M059J (cell line): Measurements from ENCODE around the gene NIPBL. TPM values are rescaled to one million over a fixed set of nuclear protein-coding genes. Genes with fewer than 3 reads are reported as not detected.
A peak's percentile ranks its signal among the peaks of the same experiment; 100 is the strongest.
"Not testable (repeated sequence)": the region's sequence is repeated elsewhere in the genome, so short reads cannot be mapped to it uniquely, and the experiment has no call there.

Source experiments
- DNase-seq: peaks from one replicate; pipeline ENCODE4 v3.0.0-alpha.2; 2012; ENCODE audit warnings: low read depth
- total RNA-seq: library from RNA; depleted of rRNA; stranded (reverse); fragments of >200 nt; shearing (Covaris generic); gene quantifications from 2 replicates; pipeline ENCODE4 v1.2.3, GENCODE V29; 2014

Gene NIPBL
- total RNA-seq, 1 experiment from 2014 or later, result 13.3 TPM

DNA sequence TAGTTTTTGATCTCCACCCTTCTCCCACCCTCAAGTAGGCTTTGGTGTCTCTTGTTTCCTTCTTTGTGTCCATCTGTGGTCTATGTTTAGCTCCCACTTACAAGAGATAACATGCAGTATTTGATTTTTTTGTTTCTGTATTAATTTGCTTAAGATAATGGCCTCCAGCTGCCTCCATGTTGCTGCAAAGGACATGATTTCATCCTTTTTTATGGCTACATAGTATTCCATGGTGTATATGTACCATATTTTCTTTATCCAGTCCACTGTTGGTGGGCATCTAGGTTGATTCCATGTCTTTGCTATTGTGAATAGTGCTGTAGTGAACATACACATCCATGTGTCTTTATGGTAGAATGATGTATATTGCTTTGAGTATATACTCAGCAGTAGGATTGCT is 24.5 kb downstream of the NIPBL start:
- not testable (repeated sequence) for DNase-seq

DNA sequence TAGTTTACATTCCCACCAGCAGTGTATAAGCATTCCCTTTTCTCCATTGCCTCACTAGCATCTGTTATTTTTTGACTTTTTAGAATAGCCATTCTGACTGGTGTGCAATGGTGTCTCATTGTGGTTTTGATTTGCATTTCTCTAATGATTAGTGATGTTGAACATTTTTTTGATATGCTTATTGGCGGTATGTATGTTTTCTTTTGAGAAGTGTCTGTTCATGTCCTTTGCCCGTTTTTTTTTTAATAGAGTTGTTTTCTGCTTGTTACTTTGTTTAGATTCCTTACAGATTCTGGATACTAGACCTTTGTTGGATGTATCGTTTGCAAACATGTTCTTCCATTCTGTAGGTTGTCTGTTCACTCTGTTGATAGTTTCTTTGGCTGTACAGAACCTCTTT is 25.3 kb downstream of the NIPBL start:
- DNase-seq, result no peak

DNA sequence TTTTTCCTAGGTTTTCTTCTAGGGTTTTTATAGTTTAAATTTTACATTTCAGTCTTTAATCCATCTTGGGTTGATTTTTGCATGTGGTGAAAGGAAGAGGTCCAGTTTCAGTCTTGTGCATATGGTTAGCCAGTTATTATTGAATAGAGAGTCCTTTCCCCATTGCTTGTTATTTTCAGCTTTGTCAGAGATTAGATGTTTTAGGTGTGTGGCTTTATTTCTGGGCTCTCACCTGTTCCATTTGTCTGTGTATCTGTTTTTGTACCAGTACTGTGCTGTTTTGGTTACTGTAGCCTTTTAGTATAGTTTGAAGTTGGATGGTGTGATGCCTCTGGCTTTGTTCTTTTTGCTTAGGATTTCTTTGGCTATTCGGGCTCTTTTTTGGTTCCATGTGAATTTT is 25.8 kb downstream of the NIPBL start:
- no peak for DNase-seq

DNA sequence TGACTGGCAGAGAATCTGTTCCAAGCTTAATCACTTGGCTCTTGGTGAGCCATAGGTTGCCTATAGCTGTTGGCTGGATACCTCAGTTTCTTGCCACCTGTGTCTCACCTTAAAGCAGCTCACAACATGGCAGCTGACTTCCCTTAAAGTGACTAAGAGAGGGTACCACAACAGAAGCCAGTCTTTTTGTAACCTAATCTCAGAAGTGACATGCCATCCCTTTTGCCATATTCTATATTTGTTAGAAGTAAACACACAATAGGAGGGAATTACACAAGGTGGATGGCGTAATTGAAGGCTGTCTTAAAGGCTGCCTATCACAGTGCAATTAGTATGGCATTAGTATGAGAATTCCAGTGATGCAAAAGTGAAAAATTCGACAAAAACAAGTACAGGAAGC is 28.1 kb downstream of the NIPBL start:
- no peak for DNase-seq

DNA sequence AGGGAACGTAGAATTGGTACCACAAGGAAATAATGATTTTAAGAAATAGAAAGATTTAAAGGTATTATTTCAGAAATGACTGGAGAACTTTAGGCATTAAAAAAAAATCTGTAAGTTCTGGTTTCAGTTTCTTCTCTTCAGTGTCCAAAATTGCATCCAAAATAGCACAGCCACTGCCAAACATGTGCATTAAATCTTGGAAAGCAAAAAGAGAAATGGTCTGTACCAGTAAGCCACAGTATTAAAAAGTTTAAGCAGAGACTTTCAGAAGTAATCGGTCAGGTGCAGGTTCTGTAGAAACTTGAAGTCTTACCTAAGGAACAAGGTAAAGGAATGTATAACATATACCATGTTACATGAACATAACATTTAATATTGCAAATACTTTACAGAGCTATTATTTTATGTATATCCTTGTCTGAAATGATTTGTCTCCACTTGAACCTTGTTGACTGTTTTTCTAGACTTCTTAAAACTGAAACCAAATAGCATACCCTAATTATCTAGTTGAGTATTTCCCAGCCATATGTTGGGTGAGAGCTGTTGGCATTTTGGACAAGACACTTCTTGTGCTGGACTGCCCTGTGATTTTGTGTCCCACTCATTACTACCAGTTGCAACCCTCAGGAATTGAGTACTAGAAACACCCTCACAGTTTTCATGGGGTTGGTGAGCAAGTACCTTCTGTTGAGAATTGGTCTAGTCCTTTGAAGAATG is 32.1 kb downstream of the NIPBL start:
- no peak for DNase-seq

DNA sequence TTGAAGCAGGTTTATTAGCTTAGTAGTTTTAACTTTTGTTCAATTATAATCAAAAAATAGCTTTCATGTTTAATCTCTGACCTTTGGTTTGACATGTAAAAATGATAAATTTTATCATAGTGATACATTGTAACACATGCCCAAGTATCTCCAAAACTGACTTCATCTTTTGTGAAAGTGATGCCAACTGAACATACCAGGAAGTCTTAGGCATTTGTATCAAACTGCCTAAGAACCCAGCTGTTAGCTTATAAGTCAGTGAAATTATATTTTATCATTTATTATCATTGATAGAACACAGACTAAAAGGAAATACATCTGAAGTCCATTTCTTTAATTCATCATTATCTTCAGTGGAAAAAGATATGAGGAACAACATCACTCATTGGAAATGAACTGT is 39.1 kb downstream of the NIPBL start:
- DNase-seq, result no peak

DNA sequence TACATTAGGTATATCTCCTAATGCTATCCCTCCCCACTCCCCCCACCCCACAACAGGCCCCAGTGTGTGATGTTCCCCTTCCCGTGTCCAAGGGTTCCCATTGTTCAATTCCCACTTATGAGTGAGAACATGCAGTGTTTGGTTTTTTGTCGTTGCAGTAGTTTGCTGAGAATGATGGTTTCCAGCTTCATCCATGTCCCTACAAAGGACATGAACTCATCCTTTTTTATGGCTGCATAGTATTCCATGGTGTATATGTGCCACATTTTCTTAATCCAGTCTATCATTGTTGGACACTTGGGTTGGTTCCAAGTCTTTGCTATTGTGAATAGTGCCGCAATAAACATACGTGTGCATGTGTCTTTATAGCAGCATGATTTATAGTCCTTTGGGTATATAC is 40.0 kb downstream of the NIPBL start:
- DNase-seq, result not testable (repeated sequence)

DNA sequence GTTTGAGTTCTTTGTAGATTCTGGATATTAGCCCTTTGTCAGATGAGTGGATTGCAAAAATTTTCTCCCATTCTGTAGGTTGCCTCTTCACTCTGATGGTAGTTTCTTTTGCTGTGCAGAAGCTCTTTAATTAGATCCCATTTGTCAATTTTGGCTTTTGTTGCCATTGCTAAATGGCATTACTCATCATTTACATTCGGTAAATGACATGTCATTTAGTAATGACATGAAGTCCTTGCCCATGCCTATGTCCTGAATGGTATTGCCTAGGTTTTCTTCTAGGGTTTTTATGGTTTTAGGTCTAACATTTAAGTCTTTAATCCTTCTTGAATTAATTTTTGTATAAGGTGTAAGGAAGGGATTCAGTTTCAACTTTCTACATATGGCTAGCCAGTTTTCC is 40.8 kb downstream of the NIPBL start:
- DNase-seq, result not testable (repeated sequence)

DNA sequence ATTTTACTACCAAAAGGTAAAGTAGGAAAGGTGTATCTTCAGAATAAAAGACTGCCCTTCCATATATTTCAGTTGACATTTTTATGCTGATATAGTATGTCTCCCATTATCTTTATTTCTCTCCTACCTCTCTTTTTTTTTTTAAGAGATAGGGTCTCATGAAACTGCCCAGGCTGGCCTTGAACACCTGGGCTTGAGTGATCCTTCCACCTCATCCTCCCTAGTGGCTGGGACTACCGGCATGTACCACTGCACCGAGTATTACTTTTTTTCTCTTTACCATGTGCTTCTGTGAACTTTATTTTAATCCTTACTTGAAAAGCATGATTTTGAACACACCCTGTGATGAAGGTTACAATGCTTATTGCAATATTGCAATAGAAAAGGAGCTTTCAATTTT is 42.7 kb downstream of the NIPBL start:
- no peak for DNase-seq

DNA sequence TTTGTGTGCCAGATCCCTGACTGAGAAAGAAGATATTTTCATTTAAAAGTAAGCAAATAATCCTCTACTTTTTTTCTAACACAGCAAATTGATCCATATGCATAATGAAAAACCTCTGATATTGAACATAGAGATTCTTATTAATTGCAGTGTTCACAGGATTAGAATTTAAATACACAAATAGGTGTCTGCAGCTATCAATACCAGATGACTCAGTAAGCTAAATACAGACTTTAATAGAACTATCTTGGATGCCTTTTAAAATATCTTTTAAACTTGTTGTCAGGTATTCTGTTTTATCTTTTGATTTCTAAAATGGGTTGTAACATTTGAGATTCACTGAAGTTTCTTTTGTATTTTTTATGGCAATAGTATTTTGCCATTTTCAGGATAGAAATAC is 43.1 kb downstream of the NIPBL start:
- DNase-seq, result no peak

DNA sequence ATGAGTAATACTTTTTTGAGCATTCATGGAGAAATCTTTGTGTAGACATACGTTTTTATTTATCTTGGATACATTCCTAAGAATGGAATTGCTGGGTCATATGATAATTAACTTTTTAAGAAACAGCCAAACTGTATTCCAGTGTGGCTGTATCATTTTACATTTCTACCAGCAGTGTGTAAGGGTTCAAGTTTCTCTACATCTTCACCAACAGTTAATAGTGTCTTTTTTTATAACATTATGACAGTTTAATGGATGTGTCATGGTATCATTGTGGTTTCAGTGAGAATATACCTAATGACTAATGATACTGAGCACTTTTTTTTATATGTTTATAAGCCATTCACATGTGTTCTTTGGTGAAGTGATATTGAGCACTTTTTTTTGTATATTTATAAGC is 52.4 kb downstream of the NIPBL start:
- peak; percentile 88 for DNase-seq

DNA sequence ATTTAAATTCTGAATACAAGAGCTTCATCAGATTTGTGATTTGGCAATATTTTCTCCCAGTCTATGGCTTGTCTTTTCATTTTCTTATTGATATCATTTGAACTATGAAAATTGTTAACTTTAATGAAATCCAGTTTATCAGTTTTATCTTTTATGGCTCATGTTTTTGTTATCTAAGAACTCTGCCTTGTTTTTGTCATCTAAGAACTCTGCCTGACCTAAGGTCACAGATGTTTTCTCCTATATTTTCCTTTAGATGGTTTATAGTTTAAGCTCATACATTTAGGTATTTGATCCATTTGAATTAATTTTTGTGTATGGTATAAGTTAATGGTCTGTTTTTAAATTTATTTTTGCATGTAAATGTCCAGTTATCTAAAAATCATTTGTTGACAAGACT is 52.9 kb downstream of the NIPBL start:
- DNase-seq, result no peak

DNA sequence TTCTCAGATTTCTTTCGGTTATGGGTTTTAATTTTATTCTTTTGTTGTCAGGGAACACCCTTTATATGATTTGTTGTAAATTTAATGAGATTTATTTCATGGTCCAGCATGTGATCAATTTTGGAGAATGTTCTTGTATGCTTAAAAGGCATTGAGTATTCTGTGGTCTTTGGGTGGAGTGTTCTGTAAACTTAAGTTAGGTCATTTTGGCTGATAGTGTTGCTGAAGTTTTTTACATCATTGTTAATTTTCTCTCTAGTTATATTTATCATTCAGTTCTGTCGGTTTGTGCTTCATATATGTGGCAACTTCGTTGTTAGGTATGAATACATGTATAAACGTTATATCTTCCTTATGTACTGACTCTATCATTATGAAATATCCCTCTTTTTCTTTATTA is 55.5 kb downstream of the NIPBL start:
- DNase-seq, result no peak

DNA sequence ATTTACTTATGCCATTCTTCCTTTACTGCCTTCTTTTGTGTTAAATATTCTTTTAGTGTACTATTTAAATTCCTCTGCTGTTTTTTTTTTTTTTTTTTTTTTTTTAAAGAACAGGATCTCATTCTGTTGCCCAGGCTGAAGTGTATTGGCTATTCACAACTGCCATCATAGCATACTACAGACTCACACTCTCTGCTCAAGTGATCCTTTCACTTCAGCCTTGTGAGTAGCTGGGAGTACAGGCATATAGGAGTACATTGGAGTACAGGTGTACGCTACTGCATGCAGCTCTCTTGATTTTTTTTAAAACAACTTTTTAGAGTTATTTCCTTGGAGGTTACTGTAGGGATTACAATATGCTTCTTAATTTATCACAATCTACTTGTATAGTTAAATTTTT is 56.1 kb downstream of the NIPBL start:
- no peak for DNase-seq

DNA sequence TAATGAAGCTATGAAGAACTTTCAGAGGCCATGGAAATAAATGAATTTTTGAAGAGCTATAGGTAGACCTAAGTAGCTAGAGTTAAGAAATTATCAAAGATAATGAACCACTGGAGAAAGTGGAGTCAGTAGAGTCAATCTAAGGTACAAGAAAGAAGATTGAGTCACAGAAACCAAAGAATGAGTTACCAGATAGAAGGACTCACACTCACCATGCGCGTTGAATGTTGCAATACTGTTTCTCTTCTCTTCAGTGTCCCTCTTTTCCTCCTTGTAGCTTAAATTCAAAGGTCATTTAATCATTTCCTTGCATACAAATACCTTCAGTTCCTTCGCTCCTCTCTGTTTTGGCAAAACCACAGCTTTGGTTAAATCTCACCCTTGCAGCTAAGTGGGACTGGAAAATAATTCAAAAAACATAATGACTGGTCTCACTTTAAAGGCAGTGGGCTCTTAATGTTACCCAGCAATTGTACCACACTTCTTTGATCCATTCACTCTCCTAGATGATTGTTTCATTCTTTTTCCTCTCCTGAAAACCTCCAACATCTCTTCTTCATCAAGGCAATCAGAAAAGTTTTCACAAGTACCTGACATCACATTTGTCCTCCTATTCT is 58.3 kb downstream of the NIPBL start:
- no peak for DNase-seq

DNA sequence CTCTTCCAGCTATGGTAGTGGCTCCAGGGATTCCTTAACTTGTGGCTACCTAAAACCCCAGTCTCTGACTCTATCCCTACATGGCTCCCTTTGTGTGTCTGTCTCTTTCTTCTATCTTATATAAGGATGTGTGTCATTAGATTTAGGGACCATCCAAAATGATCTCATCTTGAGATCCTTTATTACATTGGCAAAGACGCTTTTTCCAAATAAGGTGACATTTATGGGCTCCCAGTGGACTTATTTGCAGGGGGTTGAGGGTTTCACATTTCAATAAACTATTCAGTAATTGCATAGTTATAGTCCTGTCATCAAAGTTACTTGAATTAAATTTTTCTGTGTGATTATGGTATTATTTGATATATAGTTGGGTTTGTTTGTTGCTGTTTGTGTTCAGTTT is 59.2 kb downstream of the NIPBL start:
- DNase-seq, result no peak

DNA sequence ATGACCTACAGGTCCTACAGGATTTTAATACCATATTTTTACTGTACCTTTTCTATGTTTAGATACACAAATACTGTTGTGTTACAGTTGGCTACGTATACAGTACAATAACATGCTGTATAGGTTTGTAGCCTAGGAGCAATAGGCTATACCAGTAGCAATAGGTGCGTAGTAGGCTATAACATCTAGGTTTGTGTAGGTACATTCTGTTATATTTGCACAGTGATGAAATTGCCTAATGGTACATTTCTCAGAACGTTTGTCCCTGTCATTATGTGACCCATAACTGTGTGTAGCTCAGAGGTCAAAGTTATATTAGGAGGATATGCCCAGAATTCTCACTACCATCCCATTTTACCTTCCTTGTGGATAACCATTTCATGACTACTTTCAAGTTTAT is 59.7 kb downstream of the NIPBL start:
- no peak for DNase-seq

DNA sequence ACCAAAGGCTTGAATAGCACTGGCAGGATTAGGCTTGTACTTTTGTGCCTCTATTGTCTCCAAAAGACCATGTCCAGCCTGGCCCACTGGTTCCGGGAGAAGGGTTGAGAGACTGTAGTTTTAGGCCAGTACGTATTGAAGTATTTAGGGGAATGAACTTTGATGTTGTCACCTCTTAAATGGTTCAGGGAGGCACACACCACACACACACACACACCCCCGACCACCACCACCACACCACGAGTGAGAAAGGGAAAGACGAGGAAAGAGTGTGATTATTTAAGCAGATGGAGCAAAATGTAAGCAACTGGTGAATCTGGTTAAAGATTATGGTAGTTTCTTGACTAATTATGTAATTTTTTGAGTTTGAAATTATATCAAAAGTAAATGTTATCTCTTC is 61.6 kb downstream of the NIPBL start:
- DNase-seq, result no peak

DNA sequence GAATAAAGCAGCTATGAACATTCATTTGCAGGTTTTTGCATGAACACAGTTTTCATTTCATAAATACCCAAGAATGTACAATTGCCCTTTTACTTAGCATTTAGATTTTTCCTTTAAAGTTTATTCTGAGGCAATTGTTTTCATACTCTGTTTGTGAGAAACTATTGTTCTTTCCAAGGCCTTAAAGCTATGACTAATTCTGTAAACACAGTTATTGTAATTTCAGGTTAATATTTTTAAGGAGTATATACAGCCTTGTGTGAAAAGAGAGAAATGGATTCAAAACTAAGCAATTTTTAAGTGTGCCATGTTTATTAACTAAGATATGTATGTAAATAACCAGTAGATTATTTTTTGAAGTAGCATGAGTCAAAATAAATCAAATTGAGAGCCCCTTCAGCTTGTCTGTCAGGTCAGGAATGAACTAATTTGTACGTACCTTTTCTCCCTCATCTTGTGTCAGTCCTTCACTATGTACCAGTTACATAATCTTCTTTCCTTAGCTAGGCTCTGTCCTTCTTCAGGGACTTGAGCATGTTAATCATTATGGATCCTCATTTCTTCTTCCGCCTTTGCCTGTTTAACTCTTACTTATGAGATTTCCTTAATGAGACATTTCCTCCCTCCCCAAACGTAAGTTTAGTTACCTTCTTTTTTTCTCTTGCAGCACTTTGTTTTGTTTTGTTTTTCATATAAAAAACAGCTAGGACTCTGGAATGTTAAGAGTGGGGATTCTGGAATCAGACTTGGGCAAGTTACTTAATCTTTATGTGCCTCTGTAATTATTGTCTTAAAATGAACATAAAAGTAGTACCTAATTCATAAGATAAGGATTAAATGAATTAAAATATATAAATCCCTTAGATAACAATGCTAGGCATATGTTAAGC is 63.6 kb downstream of the NIPBL start:
- no peak for DNase-seq

DNA sequence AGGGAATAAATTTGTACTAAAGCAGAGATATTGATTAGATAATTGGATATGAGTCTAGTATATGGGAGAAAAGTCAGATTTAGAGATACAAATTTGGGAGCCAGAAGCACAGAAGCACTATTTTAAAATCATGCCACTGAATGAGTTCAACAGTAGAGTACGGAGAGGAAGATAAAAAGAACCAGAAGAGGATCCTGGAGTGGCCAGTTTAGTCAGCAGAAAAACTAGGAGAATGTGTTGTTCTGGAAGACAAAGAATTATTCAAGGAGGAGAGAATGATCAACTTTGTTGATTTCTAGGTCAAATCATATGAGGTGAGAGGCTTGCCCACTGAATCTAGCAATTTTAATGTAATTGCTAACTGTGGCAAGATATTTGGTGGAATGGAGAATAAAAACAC is 67.0 kb downstream of the NIPBL start:
- no peak for DNase-seq

DNA sequence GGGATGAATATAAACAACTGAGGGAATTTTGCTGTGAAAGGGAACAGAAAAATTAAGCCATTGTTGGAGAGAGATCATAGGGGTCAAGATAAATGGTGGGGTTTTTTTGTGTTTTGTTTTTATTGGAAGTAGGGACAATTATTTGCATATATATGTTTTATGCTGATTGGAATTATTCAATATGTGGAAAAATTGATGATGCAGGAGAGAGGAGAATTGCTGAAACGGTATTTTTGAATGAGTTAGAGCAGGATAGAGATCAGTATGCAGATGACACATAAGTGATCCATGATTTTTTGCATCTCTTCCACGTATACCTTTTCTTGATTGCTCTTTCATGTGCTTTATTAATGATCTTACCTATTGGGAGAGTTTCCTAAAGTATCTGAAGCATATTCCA is 67.5 kb downstream of the NIPBL start:
- DNase-seq, result no peak

DNA sequence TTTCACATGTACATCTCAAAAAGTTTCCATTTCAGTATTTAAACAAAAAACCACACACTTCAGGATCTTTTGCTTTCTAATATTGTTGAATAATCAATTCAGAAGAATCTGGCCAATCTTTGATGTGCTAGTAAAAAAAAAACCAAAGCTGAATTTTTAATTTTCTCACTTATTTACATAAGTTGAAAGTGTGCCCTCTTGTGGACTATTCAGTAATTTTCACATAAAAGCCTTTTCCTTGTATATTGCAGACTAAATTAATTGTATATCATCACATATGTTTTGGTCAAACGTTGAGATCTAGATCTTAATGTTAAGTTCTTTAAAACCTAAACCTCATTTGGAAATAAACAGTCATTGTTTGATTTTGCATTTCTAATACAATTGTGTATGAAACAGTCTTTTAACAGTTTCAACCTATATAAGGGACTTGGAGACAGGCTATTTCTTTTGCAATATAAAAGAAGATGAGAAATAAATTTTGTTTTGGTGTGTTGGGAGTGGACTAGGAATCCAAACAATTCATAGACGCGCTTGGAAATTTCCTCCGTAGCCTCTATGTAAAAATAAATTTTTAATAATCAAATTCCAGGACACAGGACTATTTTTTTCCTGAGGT is 68.1 kb downstream of the NIPBL start:
- peak; percentile 63 for DNase-seq
